HG02885 (cell line): ENCODE measurements around the gene SUFU.
A peak's percentile ranks its signal among the peaks of the same experiment; 100 is the strongest.

Experiments used
- ATAC-seq: cut with Tn5 transposase; IDR thresholded peaks from one replicate; pipeline ENCODE4 v1.9.1; 2021; ENCODE audit warnings: mild to moderate bottlenecking; ENCODE audit not compliant: unreplicated experiment, poor library complexity

Gene SUFU

DNA sequence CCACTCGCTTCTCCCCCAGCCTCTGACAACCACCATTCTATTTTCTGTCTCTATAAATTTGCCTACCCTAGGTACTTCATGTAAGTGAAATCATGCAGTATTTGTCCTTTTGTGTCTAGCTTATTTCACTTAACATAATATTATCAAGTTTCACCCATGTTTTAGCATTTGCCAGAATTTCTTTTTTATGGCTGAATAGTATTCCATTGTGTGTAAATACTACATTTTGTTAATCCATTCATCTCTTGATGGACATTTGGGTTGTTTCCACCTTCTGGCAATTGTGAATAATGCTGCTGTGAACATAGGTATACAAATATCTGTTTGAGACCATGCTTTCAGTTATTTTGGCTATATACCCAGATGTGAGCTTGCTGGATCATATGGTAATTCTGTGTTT, 83.1 kb downstream of the SUFU start:
- ATAC-seq, result no peak

DNA sequence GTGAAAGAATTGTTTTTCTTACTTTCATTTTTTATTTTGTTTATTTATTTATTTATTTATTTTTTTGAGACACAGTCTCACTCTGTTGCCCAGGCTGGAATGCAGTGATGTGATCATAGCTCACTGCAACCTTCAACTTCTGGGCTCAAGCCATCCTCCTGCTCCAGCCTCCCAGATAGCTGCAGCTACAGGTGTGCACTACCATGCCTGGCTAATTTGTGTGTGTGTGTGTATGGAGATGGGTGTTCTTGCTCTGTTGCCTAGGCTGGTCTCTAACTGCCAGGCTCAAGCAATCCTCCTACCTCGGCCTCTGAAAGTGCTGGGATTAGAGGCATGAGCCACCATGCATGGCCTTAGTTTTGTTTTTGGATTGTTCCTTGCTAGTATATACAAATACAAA, 85.1 kb downstream of the SUFU start:
- no peak for ATAC-seq

DNA sequence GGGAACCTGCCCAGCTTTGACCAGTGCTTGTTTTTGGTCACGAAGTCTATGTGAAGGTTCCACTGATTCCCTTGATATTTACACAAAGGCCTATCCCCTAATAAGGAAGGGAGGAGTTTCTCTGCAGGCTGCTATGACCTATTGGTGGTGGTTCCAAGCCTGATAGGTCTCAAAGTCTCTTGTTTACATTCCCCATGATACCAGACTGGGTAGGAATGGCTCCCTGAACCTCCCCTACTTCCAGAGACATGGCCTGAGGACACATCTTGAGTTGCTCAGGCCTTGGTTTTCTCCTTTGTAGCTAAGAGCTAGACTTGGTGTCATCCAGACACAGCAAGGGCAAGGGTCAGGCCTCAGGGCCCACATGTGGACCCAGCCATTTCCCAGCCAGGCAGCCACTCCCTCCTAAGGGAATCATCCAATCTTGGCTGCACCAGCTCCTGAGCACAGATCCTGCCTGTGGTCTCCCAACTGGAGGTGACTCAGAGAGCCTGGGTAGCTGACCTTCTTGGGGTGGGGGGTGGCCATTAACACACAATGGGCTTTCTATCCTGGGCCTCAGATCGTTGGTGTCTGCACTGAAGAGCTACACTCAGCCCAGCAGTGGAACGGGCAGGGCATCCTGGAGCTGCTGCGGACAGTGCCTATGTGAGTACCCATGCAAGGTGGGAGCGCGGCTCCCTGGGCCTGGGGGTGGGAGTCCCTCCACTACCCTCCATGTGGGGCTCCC, 89.5 kb downstream of the SUFU start:
- ATAC-seq, result no peak

DNA sequence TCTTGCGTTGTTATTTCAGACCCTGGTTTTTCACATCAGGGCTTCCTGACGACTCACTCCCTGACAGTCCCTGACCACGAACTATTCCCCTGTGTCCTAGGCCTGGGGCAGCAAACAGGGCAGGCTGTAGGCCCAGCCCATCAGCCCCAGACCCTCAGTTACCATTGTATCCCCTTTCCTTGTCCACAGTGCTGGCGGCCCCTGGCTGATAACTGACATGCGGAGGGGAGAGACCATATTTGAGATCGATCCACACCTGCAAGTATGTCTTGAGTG, 90.0 kb downstream of the SUFU start:
- ATAC-seq, result no peak

DNA sequence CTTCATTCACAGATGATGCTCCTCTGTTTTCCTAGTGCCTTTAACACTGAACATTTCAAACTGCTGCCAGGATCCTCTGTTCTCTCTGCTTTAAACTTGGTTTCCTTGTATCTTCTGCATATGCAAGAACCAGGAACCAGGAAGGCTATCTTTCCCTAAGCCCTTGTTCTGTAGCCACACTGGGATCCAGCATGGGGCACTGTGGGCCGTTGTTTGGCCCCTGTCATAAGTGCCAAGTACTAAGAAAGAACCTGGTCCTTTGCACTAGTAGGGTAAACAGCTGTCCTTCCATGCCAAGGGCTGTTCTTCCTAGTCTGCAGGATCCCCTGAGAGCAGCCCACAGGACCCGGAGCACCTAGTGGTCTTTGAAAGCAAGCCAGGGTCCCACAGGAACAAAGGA, 91.5 kb downstream of the SUFU start:
- no peak for ATAC-seq

DNA sequence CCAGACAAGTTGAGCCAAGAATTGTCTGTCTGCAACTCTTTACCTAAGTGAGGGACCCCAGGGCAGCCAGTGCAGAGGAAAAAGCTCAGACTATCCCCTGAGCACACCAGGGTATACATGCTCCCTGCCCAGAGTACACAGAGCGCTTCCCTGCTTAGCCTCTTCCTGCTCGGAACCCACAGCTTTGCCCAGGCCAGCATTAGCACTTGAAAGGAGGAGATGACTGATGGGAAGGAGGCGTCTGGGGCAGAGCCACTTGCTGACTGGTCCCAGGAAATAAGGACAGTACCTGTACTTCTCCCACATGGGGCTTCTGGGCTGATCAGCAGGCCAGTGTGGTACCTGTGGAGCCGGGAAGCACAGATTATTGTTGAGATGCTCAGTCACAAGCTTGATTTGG, 92.1 kb downstream of the SUFU start:
- ATAC-seq, result no peak

DNA sequence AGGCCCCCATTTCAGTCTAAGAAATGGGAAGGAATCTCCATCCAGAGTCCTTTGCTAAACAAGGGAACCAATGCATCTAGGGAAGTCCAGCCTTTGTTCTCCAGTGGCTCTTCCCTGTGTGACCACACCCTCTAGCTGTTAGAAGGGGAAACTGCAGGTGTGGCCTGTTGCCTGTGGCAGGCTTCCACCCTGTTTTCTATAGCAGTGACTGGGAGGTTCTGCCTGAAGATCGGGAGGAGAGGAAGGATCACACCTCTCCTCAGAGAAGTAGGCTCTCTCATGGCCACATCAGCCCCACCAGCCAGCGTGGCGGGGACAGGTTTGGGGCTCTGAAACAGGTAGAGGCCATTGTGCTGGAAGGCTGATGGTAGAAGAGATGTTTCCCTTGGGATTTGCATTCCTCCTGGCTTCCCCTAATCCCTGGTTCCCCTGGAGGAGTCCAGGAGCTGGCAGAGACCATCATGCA, 92.8 kb downstream of the SUFU start:
- peak; percentile 52 for ATAC-seq

DNA sequence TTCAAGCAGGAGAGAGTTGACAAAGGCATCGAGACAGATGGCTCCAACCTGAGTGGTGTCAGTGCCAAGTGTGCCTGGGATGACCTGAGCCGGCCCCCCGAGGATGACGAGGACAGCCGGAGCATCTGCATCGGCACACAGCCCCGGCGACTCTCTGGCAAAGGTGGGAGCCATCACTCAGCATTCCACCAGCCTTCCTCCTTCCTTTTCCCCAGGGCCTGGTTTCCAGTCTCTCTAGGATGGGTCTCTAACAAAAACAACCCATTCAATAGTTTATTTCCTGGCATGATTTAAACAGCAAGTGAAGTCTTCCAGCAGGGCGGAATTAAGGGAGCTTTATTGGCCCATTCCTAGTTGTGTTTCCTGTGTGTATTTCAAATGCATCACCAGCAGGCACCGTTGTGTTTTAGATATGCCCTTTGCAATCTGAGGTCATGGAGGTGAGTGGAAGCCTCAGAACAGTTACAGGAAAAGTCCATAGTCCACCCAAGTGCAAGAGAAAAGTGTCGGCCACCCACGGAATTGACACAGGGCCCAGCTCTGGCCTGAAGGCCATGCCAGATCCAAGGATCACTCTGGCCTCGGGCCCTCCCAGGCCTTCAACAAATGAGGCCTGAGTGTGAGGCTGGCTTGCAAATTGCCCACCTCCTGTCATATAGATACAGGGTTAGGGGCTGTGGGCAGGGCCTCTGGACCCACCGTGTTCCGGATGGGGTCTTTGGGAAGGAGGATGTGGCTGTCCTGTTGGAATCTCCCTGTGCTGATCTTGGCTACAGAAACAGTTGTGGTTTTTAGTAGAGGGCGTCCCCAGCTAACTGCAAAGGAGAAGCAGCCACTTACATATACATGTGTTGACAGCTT, 93.6 kb downstream of the SUFU start:
- ATAC-seq, result no peak

DNA sequence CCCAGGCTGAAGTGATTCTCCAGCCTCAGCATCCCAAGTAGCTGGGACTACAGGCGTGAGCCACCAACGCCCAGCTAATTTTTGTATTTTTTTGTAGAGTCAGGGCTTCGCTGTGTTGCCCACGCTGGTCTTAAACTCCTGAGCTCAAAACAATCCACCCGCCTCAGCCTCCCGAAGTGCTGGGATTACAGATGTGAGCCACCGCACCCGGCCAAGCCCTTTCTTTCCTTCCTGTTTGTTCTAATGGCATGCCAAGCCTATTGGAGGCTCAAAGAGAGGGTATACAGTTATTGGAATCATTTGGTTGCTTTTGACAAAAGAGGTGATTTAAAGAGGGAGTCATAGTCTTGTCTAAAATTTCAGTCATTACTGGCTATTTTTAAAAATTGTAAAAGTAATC, 94.5 kb downstream of the SUFU start:
- ATAC-seq, result no peak

DNA sequence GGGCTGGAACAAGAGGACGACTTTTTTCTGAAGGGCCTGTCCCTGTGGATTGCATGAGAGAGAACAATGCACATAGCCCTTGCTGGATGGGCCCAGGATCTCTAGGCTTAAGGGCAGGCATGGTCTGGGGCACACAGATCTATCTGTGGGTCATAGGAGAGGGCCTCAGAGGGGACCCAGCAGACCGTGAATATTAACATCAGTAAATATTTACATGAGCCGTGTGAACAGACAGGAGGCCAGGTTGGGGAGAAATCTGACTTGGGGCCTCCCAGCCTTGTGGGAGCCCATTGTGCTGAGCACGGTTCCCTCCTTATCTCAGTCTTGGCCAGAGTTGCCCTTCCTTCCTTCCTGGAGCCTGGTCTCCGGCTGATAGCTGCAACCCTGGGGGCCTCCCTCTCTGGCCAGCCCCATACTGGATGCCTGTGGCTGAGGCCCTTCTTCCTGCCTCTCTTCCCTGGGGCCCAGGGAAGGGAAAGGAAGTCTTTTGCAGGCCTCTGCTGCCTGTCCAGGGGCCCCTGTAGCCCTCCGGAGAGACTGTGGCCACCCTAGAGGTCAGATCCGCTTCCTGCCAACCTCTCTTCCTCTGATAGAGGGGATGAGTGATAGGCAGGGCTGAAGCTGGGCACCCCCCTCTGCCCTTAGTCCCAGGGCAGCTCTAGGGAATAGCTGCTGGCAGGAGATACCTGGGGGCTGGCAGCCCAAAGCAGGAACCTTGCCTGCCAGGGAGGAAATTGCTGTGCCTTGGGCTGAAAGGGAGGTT, 96.0 kb downstream of the SUFU start:
- ATAC-seq, result no peak

DNA sequence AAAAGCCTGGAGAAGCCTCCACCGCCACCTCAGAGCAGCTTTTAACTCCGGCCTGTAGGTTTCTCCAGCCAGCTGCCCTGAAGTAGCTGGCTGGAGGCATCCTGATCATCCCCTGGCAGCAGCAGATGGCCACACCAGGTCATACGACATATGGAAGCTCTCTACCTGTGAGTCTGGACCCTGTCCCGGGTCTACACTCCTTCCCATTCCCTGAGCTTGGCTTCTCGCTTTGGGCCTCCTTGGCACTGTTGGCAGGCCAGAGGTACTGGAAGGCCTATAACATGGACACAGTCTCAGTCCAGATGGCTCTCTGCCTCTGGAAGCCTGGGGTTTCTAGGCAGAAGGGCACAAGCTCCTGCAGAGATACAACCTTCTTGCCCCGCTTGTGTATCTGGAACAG, 97.0 kb downstream of the SUFU start:
- ATAC-seq, result no peak

DNA sequence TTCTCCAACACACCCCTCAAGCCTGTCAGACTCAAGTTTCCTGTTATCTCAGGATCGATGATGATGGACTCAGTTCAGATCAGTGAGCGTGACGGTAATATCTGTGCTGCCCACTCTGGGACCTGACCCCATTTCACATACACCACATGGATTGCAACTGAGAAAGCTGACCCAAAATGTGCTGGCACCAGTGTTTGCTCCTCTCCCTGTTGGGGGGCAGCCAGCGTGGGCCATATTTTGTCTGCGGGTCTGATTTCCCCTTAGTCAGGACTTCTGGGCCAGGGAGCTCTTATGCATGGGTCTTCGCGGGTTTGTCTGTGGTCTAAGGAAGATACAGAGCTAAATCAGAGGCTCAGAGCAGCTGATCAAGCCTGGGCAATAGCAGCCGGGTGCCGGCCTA, 97.9 kb downstream of the SUFU start:
- no peak for ATAC-seq

DNA sequence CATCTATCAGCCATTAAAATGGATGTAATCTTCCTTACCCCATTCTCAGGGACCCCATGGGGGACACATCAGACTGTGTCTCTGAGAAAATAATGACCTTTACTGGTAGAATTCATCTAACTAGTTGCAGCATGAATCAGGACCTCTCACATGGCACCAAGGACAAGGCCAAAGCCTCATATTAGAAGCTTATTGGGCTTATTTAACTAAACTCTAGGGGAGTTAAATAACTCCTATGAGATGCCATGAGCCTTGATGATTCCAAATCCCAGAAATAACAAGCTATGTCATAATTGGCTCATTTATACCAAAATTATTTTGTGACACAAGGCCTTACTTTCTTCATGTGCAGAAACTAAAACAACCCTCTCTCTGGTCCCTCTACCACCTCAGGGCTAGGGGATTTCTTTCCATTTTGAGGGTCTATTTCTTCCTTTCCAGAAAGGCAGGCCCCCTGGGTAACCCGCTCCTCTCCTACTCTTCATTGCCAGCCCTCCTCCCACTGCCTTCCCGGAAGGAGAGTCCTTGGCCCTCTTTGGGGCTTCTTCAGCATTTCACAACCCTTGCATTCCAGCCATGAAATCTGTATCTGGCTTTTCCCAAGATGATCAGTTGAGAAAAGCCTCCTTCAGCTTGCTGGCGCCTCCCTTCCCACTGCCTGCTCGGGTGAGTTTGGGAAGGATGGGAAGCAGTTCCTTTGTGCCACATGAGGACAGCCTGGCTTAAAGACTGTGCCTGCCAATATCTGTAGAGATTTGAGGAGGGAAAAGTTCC, 98.7 kb downstream of the SUFU start:
- ATAC-seq, result no peak

DNA sequence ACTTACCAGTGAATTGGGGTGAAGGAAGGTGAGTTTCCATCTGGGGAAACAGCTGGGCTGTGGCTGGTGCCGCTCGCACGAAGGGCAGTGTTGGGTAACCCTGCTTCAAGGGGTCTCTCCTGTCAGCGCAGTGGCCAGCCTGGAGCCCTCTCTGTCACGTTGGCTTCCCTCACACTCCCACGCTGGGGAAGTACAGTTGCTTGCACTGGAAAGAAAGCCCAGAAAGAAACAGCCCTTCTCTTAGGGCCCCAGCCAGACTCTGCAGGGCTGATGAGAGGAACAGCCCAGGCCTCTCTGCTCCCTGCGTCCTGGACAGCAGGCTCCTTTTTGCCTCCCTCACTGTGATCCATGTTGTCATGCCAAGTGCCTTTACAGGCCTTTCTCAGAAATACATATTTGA, 100.2 kb downstream of the SUFU start:
- ATAC-seq, result no peak

DNA sequence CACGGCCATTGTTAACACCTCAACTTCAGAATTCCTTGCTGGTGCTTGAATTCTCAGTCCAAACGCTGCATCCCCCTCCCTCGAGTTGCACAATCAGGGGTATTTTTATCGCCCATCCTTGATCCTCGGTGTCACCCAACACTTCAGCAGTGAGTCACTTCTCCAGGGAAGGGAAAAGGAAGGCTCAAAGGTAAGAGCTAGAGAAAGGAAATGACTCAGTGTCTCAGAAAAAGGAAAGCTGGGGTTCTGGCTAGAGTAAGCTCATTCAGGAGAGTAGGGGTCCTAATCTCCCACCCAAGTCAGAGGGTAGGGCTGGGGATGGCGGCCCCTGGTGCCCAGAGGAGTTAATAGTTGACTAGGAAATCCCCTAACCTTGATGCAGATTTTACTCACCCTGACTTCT, 100.7 kb downstream of the SUFU start:
- ATAC-seq, result no peak

DNA sequence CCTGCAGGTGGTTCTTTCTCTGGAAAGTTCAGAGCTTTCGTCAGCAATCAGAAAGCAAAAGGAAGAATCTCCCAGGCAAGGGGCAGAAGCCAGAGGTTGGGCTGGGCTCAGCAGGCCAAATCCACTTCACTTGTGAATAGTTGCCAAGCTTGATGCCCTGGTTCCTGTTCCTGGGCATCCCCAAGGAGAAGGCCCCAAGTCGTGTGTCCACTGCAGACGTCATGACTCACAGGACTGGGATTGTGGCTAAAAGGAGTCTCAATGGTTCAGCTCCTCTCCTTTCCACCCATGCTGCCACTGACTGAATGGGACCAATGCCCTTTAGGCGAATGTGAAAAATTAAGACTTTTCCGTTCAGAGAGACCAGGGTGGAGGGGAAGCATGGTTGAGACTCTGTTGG, 101.9 kb downstream of the SUFU start:
- no peak for ATAC-seq

DNA sequence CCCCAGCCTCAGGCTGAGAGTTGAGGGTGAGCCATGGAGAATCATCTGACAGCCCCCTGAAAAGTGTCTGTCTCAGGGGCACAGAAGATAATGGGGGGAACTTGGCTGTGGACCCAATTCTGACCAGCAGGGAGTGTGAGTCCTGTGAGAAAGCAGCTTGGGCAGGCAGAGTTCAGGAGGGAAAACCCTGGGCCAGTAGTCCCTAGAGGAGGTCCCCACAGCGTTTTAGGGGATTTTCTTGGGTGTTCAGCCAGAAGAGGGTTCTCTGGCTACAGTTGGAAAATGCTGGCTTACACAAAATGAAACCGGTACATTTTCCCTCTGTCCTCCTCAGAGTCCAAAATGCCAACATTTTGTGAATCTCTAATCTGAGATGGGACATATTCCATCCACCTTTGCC, 104.7 kb downstream of the SUFU start:
- no peak for ATAC-seq

DNA sequence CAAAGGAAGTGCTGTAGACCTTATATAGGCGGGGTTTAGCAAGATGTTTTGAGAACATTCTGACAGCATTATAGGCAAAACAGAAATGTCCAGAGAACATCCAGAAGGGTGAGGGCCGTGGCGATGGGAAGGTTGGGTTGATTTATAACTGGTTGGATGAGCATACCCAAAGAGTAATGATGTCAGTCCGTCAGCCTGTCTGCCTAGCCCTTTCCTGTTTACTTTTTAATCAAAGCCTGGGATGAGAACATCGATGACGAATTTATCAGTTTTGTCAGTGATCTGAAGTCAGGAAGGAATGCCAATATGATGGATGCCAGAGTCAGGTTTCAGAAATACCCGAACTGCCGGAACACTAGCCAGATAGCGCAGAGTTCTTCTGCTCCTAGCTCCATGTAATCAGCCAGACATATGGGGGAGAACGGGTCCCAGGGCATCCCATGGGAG, 106.7 kb downstream of the SUFU start:
- no peak for ATAC-seq

DNA sequence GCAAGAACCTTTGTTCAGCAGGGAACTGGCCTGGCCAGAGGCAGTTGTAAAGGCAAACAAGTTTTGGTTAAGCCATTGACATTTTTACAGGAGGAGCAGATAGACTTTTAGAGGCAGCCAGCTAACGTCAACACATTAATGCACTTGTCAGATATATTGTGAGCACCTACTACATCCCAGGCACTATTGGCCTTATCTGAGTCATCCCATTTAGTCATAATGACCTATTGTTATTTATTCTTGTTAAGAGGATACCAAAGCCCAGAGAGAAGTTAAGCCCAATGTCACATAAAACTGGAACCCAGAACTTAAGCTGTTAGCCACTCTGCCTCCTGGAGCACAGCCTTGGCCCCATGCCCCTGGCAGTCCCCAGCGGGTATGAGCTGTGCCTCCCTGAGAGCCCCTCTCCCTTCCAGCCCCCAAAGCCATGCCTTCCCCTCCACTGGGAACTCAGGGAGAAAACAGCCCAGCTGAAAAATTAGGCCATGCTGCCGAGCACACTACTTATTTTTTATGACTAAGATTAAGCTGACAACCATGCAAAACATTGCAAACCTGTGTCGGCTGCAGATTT, 107.8 kb downstream of the SUFU start:
- no peak for ATAC-seq

DNA sequence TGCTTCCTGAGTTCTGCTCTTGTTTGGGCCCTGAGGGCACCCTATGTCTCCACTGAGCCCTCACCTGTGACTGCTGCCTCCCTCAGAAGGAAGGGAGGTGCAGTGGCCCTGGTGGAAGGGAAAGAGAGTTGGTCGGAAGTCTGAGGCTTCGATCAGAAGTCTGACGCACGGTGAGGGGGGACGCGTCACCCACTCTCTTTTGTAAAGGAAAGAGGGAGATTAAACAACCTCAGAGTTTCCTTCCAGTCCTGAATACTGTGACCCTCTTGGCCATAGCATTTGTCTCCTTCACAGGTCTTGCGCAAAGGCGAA, 109.1 kb downstream of the SUFU start:
- no peak for ATAC-seq
